HCT116 (cell line): Measurements from ENCODE around the gene SNAPC2. TPM values are rescaled to one million over a fixed set of nuclear protein-coding genes. Genes with fewer than 3 reads are reported as not detected.

Experiments
- ATAC-seq: fragments of 200-7000 bp; cut with Tn5 transposase; 2 replicates; pipeline ENCODE4 v1.9.1; 2020; ENCODE audit warnings: mild to moderate bottlenecking, moderate library complexity
- BruUV-seq: library from RNA; stranded (reverse); fragments of 400-500 nt; replicated peaks from 2 replicates; lab custom pipeline; 2021; lab: Mats Ljungman, UMichigan
- CTCF ChIA-PET: fragments of 300-600 bp; sonication (Branson Sonifier 250); formaldehyde crosslinking; loops from one replicate; lab custom pipeline; 2021; ENCODE audit warnings: antibody characterized with exemption; lab: Charles Lee
- POLR2A ChIA-PET: fragments of 300-600, 350-600 bp; sonication (Branson Sonifier 250); formaldehyde crosslinking; loops from one replicate; lab custom pipeline; 2021; ENCODE audit warnings: antibody characterized with exemption; lab: Charles Lee
- RAD21 ChIA-PET, 2 experiments: fragments of 300-600 bp; sonication (Branson Sonifier 250); formaldehyde crosslinking; loops; one replicate each; lab custom pipeline; 2023; ENCODE audit warnings: low total read pairs in 2 of 2; ENCODE audit not compliant: uncharacterized antibody in 2 of 2, unreplicated experiment in 2 of 2, low non-redundant PET in 1 of 2; lab: Charles Lee
- DNase-seq: peaks from one replicate; pipeline ENCODE4 v3.0.0-alpha.2; 2010; ENCODE audit warnings: low read depth, low spot score
- H2AFZ ChIP-seq: fragments of 200-600 bp; shearing (Covaris generic), sonication (generic); 2 replicates; pipeline ENCODE4 v1.6.1; 2017; ENCODE audit warnings: low read depth, mixed run types, mixed read lengths, antibody characterized with exemption, low read length; ENCODE audit not compliant: poor library complexity, severe bottlenecking
- H3K27ac ChIP-seq: 2 replicates; pipeline ENCODE4 v1.5.1; 2012; ENCODE audit warnings: low read depth, low read length
- H3K27me3 ChIP-seq: fragments of 200-600 bp; sonication (generic); 2 replicates; pipeline ENCODE4 v1.6.1; 2016; ENCODE audit warnings: mixed run types, low read length, mixed read lengths; ENCODE audit not compliant: insufficient read depth
- H3K36me3 ChIP-seq, 2 experiments: fragments of 200-500 bp in 1 of 2; fragments of 200-600 bp in 1 of 2; sonication (Bioruptor generic) in 1 of 2; sonication (generic) in 1 of 2; 2 replicates each; pipeline versions ENCODE4 v1.5.1 to v1.6.1; 2014 to 2016; ENCODE audit warnings: low read length in 2 of 2, inconsistent platforms in 1 of 2, mixed read lengths in 1 of 2, mixed run types in 1 of 2; ENCODE audit not compliant: insufficient read depth in 2 of 2, control insufficient read depth in 1 of 2
- H3K4me1 ChIP-seq, 2 experiments: fragments of 200-600 bp in 1 of 2; sonication (generic) in 1 of 2; 2 replicates each; pipeline versions ENCODE4 v1.5.1 to v1.6.1; 2012 to 2017; ENCODE audit warnings: low read length in 2 of 2, inconsistent platforms in 1 of 2, mild to moderate bottlenecking in 1 of 2, mixed read lengths in 1 of 2, mixed run types in 1 of 2, moderate library complexity in 1 of 2; ENCODE audit not compliant: insufficient read depth in 2 of 2, control insufficient read depth in 1 of 2
- H3K4me2 ChIP-seq: fragments of 200-600 bp; sonication (generic); 2 replicates; pipeline ENCODE4 v1.6.1; 2017; ENCODE audit warnings: mixed run types, low read length, mixed read lengths
- H3K4me3 ChIP-seq, 2 experiments: fragments of 200-600 bp in 1 of 2; sonication (generic) in 1 of 2; replicated peaks in 1 of 2; 2 replicates each; pipeline ENCODE4 v1.5.1; 2011 to 2016; ENCODE audit warnings: low read length in 2 of 2, control low read depth in 1 of 2, low read depth in 1 of 2, mild to moderate bottlenecking in 1 of 2, mixed read lengths in 1 of 2, mixed run types in 1 of 2
- H3K79me2 ChIP-seq: fragments of 200-600 bp; sonication (generic); 2 replicates; pipeline ENCODE4 v1.6.1; 2017; ENCODE audit warnings: mild to moderate bottlenecking, mixed run types, low read length, moderate library complexity, mixed read lengths; ENCODE audit not compliant: insufficient read depth
- H3K9ac ChIP-seq: fragments of 200-600 bp; sonication (generic); 2 replicates; pipeline ENCODE4 v1.6.1; 2016; ENCODE audit warnings: low read length, mixed read lengths
- H3K9me2 ChIP-seq: fragments of 200-600 bp; sonication (generic), shearing (Covaris generic); 2 replicates; pipeline ENCODE4 v1.6.1; 2017; ENCODE audit warnings: mixed run types, mild to moderate bottlenecking, moderate library complexity; ENCODE audit not compliant: insufficient read depth
- H3K9me3 ChIP-seq, 2 experiments: fragments of 200-500 bp in 1 of 2; fragments of 200-600 bp in 1 of 2; sonication (Bioruptor generic) in 1 of 2; sonication (generic) in 1 of 2; 2 replicates each; pipeline ENCODE4 v1.6.1; 2014 to 2017; ENCODE audit warnings: low read length in 2 of 2, mixed read lengths in 2 of 2, inconsistent platforms in 1 of 2, low read depth in 1 of 2, mild to moderate bottlenecking in 1 of 2, mixed run types in 1 of 2, moderate library complexity in 1 of 2; ENCODE audit not compliant: control insufficient read depth in 1 of 2, insufficient read depth in 1 of 2
- H4K20me1 ChIP-seq: fragments of 200-600 bp; sonication (generic), shearing (Covaris generic); 2 replicates; pipeline ENCODE4 v1.6.1; 2017; ENCODE audit warnings: mixed run types, mild to moderate bottlenecking, moderate library complexity; ENCODE audit not compliant: insufficient read depth
- EZH2phosphoT487 ChIP-seq: fragments of 200-600 bp; IDR thresholded peaks from 2 replicates; pipeline ENCODE4 v1.6.1; 2018; ENCODE audit warnings: antibody characterized with exemption, borderline replicate concordance
- POLR2A ChIP-seq: IDR thresholded peaks from 2 replicates; pipeline ENCODE4 v1.7.0; 2011; ENCODE audit warnings: borderline replicate concordance; ENCODE audit not compliant: insufficient read depth, insufficient read length; ENCODE audit errors: extremely low read depth
- RAD21 ChIP-seq: IDR thresholded peaks from 2 replicates; pipeline ENCODE4 v1.6.1; 2012; ENCODE audit warnings: low read depth, mild to moderate bottlenecking
- SP1 ChIP-seq: IDR thresholded peaks from 2 replicates; pipeline ENCODE4 v1.6.1; 2012; ENCODE audit warnings: low read depth
- YY1 ChIP-seq: IDR thresholded peaks from 2 replicates; pipeline ENCODE4 v1.6.1; 2011; ENCODE audit warnings: low read length, low read depth, moderate library complexity, mild to moderate bottlenecking; ENCODE audit not compliant: insufficient replicate concordance; ENCODE audit errors: extremely low read depth
- ZNF274 ChIP-seq: fragments of 200-500 bp; sonication (Bioruptor generic); IDR thresholded peaks from 2 replicates; pipeline ENCODE4 v1.6.1; 2014; ENCODE audit warnings: mild to moderate bottlenecking, low read depth, low read length, inconsistent platforms
- intact Hi-C: fragments of 100-400 bp; cut with micrococcal nuclease; formaldehyde crosslinking; loops from 2 replicates; pipeline ENCODE4 v1.10.0; 2022
- total RNA-seq: library from RNA; stranded (reverse); gene quantifications from one replicate; pipeline ENCODE4 v1.2.1, GENCODE V29; 2021; ENCODE audit not compliant: unreplicated experiment
- TF ChIP-seq, protein P1 (sequence below): IDR thresholded peaks from 2 replicates; pipeline ENCODE4 v1.6.1; 2012
- TF ChIP-seq, protein P2 (sequence below), 3 experiments: fragments of 200-600 bp in 1 of 3; sonication (generic) in 1 of 3; IDR thresholded peaks in 2 of 3; conservative IDR thresholded peaks in 1 of 3; 2 replicates each; pipeline ENCODE4 v1.5.1; 2012 to 2017; ENCODE audit warnings: low read depth in 2 of 3, low read length in 2 of 3, antibody characterized with exemption in 1 of 3, borderline replicate concordance in 1 of 3, control low read depth in 1 of 3, mild to moderate bottlenecking in 1 of 3, mixed read lengths in 1 of 3, mixed run types in 1 of 3, moderate library complexity in 1 of 3; ENCODE audit not compliant: insufficient read depth in 1 of 3

The SNAPC2 gene
- total RNA-seq, 1 experiment from 2014 or later, result 42.9 TPM

DNA sequence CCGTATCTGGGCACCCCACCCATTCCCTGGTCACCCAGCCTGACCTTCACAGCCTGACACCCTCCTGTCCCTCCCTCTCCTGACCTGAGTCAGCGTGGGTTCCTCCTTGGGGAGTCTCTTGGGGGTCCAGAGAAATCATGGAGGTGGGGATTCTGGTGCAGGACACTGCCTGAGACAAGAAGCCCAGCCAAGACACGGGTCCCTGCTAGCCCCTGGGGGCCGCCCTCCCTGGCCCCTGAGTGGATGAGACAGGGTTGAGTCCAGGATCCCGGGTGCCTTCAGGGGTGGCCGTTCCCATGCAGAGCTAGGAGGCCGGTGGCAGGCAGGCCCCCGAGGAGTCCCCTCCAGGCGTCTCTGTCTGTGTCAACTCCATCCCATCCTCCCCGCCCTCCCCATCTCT is 14.9 kb upstream of the SNAPC2 start:
- no TSS peak for BruUV-seq

DNA sequence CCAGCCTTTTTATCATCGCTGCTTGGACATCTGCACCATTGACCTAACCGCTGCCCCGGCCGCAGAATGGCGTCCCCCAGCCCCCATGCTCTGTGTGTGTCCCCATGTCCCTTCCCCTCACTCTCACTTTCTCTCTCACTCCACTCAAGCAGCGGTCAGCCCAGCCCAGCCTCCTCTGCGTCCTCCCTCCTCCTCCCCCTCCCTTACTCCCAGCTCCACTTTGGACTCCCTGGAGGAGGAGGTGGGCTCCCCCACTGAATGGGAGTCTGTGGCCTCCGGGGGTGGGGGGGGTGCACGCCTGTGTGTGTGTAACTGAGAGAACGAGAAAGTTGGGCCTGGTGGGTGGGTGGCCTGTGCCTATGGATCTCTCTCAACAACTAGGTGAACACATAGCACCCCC is 14.3 kb upstream of the SNAPC2 start:
- RAD21 ChIA-PET, result no interaction called here
- TF ChIP-seq, protein P1, sequence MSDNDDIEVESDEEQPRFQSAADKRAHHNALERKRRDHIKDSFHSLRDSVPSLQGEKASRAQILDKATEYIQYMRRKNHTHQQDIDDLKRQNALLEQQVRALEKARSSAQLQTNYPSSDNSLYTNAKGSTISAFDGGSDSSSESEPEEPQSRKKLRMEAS, result no peak
- TF ChIP-seq SP1, result no peak
- TF ChIP-seq POLR2A, result no peak
- TF ChIP-seq, all 23 proteins: peak for 0
- POLR2A ChIA-PET, result no interaction called here
- Histone ChIP-seq H3K9ac (no peak overlapping the region), H3K4me3 (no peak overlapping the region), H3K36me3 (no peaks in the 10 kb centered on the region; a peak in 1 of 4 replicates), H3K27ac (no peak overlapping the region; the same call in 1 of the 2 replicates), H3K4me1 (peaks cover 3 to 30% of the 10 kb centered on the region in 2 experiments; a peak in 2 of 4 replicates), H3K79me2 (peaks cover 64% of the 10 kb centered on the region), H3K9me2 (no peaks in the 10 kb centered on the region), H3K9me3 (no peaks in the 10 kb centered on the region), H3K4me2 (no peak overlapping the region), H3K27me3 (no peaks in the 10 kb centered on the region), H2AFZ (no peak overlapping the region), H4K20me1 (no peaks in the 10 kb centered on the region)
- CTCF ChIA-PET, result no interaction called here
- no peak for ATAC-seq
- intact Hi-C loops, result no loop called here
- no TSS peak for BruUV-seq
- DNase-seq, result no peak

More for the DNA sequence above, 14.9 kb upstream of the SNAPC2 start:
- H3K4me2 ChIP-seq, result peak overlapping the region; percentile 97
- H3K4me1 ChIP-seq, result peaks cover 3 to 30% of the 10 kb centered on the region in 2 experiments; a peak in 2 of 4 replicates
- peak overlapping the region; percentile 97 for H3K9ac ChIP-seq
- peak overlapping the region; percentile 92; the same call in 1 of the 2 replicates for H3K27ac ChIP-seq
- H3K27me3 ChIP-seq, result no peaks in the 10 kb centered on the region
- no peaks in the 10 kb centered on the region for H3K9me2 ChIP-seq
- no peaks in the 10 kb centered on the region for H4K20me1 ChIP-seq
- TF ChIP-seq RAD21, result no peak
- TF ChIP-seq ZNF274, result no peak
- TF ChIP-seq EZH2phosphoT487, result no peak
- TF ChIP-seq YY1, result no peak
- TF ChIP-seq, protein P2, sequence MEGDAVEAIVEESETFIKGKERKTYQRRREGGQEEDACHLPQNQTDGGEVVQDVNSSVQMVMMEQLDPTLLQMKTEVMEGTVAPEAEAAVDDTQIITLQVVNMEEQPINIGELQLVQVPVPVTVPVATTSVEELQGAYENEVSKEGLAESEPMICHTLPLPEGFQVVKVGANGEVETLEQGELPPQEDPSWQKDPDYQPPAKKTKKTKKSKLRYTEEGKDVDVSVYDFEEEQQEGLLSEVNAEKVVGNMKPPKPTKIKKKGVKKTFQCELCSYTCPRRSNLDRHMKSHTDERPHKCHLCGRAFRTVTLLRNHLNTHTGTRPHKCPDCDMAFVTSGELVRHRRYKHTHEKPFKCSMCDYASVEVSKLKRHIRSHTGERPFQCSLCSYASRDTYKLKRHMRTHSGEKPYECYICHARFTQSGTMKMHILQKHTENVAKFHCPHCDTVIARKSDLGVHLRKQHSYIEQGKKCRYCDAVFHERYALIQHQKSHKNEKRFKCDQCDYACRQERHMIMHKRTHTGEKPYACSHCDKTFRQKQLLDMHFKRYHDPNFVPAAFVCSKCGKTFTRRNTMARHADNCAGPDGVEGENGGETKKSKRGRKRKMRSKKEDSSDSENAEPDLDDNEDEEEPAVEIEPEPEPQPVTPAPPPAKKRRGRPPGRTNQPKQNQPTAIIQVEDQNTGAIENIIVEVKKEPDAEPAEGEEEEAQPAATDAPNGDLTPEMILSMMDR (IDR thresholded peaks at IDR 0.05 in 2 of 3, conservative IDR thresholded peaks at IDR 0.05 in 1 of 3; ENCODE audit: borderline replicate concordance in 1 of 3, insufficient read depth in 1 of 3, low read depth in 2 of 3, low read length in 2 of 3), result no peak
- ChIA-PET CTCF (no interaction called here), RAD21 (no interaction called here), POLR2A (no interaction called here)
- DNase-seq (no peak), ATAC-seq (no peak)
- H3K9me3 ChIP-seq, result no peaks in the 10 kb centered on the region
- H3K36me3 ChIP-seq, result no peaks in the 10 kb centered on the region; a peak in 2 of 4 replicates
- intact Hi-C loops, result no loop called here
- H2AFZ ChIP-seq, result no peak overlapping the region
- peaks cover 64% of the 10 kb centered on the region for H3K79me2 ChIP-seq
- H3K4me3 ChIP-seq, result peak overlapping the region; percentile 72 to 97
